Kidney (tissue), 14 donors: ENCODE data around the gene RNF38. TPM values are rescaled to one million over a fixed set of nuclear protein-coding genes. Genes with fewer than 3 reads are reported as not detected.

Experiments
- DNase-seq, 5 donors: peaks; one replicate each; pipeline ENCODE4 v3.0.0-alpha.2; 2013 to 2020
- FAIRE-seq: peaks from 2 replicates; lab custom pipeline; 2012; peaks lifted over from hg19 to GRCh38; lab: Jason Lieb, UNC
- H3K27ac ChIP-seq, 2 donors: one replicate each; pipeline ENCODE4 v1.7.0; 2013; ENCODE audit warnings: low read depth in 2 of 2, low read length in 2 of 2, inconsistent platforms in 1 of 2
- H3K27me3 ChIP-seq: one replicate; pipeline ENCODE4 v1.7.1; 2013; ENCODE audit warnings: low read length, inconsistent platforms; ENCODE audit not compliant: control insufficient read depth, insufficient read depth
- H3K36me3 ChIP-seq, 3 donors: one replicate each; pipeline versions ENCODE4 v1.7.0 to v1.7.1; 2013; ENCODE audit warnings: low read length in 3 of 3, control low read depth in 1 of 3, inconsistent platforms in 1 of 3; ENCODE audit not compliant: insufficient read depth in 3 of 3, control insufficient read depth in 2 of 3
- H3K4me1 ChIP-seq, 3 donors: one replicate each; pipeline versions ENCODE4 v1.7.0 to v1.7.1; 2013; ENCODE audit warnings: low read length in 3 of 3, inconsistent platforms in 1 of 3, low read depth in 1 of 3; ENCODE audit not compliant: control insufficient read depth in 2 of 3, insufficient read depth in 2 of 3
- H3K4me3 ChIP-seq, 3 donors: one replicate each; pipeline versions ENCODE4 v1.7.0 to v1.8.1; 2013; ENCODE audit warnings: low read length in 3 of 3, control low read depth in 1 of 3, inconsistent platforms in 1 of 3
- H3K9ac ChIP-seq, 3 donors: one replicate each; pipeline versions ENCODE4 v1.7.0 to v1.7.1; 2013; ENCODE audit warnings: low read length in 3 of 3, control low read depth in 1 of 3, inconsistent platforms in 1 of 3
- H3K9me3 ChIP-seq, 3 donors: one replicate each; pipeline versions ENCODE4 v1.7.0 to v1.7.1; 2013; ENCODE audit warnings: low read length in 3 of 3, control low read depth in 1 of 3, inconsistent platforms in 1 of 3; ENCODE audit not compliant: control insufficient read depth in 2 of 3, insufficient read depth in 1 of 3
- intact Hi-C: fragments of 100-400 bp; cut with DNase I; formaldehyde crosslinking; loops from one replicate; pipeline ENCODE4 v1.11.1; 2022
- polyA plus RNA-seq: library from polyadenylated mRNA; stranded (reverse); fragments of 350-450 nt; fragmentation: Illumina TruSeq; extraction: RNeasy Lipid Tissue Mini Kit (QIAGEN cat#74804); gene quantifications from one replicate; pipeline ENCODE4 v1.2.3, GENCODE V29; 2014; ENCODE audit warnings: low read depth, low replicate concordance; ENCODE audit not compliant: insufficient read depth
- total RNA-seq: library from RNA; stranded (reverse); fragmentation: NEBNext Ultra II Directional; extraction: Animal tissue kit (Norgen Biotek cat#: 25700); gene quantifications from one replicate; pipeline ENCODE4 v1.2.1, GENCODE V29; 2021
- TF ChIP-seq, protein P1 (sequence below): IDR thresholded peaks from 3 replicates; pipeline ENCODE4 v1.5.1; 2012; ENCODE audit warnings: mild to moderate bottlenecking, moderate library complexity, borderline replicate concordance; ENCODE audit not compliant: insufficient read depth; ENCODE audit errors: extremely low read depth
- donor health status: control.
- donor health status: control.
- donor health status: control.
- donor health status: control.
- donor health status: control.
- donor health status: DM: yes; HTN: yes; CAD: no.
- donor health status: Normal renal cell carcinoma (clear cell type).

RNF38 gene
- total and polyA plus RNA-seq, 2 donors from 2014 or later: 10.7 to 48.3 TPM

GRCh38 chr9:36293918-36294317 is 106.2 kb downstream of the RNF38 start:
- no peaks in the 10 kb centered on the region for H3K36me3 ChIP-seq
- no peak overlapping the region for H3K4me3 ChIP-seq
- no peaks in the 10 kb centered on the region for H3K27me3 ChIP-seq
- no peak for FAIRE-seq
- no peaks in the 10 kb centered on the region for H3K9me3 ChIP-seq
- TF ChIP-seq, protein P1, sequence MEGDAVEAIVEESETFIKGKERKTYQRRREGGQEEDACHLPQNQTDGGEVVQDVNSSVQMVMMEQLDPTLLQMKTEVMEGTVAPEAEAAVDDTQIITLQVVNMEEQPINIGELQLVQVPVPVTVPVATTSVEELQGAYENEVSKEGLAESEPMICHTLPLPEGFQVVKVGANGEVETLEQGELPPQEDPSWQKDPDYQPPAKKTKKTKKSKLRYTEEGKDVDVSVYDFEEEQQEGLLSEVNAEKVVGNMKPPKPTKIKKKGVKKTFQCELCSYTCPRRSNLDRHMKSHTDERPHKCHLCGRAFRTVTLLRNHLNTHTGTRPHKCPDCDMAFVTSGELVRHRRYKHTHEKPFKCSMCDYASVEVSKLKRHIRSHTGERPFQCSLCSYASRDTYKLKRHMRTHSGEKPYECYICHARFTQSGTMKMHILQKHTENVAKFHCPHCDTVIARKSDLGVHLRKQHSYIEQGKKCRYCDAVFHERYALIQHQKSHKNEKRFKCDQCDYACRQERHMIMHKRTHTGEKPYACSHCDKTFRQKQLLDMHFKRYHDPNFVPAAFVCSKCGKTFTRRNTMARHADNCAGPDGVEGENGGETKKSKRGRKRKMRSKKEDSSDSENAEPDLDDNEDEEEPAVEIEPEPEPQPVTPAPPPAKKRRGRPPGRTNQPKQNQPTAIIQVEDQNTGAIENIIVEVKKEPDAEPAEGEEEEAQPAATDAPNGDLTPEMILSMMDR: no peak
- no peak overlapping the region for H3K27ac ChIP-seq
- peaks cover 3 to 10% (median 6%) of the 10 kb centered on the region in 3 donors for H3K4me1 ChIP-seq
- H3K9ac ChIP-seq: no peak overlapping the region
- intact Hi-C loops: no loop called here
- DNase-seq: no peak

- Histone ChIP-seq H3K9me3 (no peaks in the 10 kb centered on the region), H3K36me3 (no peaks in the 10 kb centered on the region), H3K4me3 (no peak overlapping the region), H3K4me1 (peaks cover 3 to 10% (median 6%) of the 10 kb centered on the region in 3 donors), H3K27ac (no peak overlapping the region), H3K9ac (no peak overlapping the region), H3K27me3 (no peaks in the 10 kb centered on the region)
- FAIRE-seq (no peak), DNase-seq (no peak)
- TF ChIP-seq, protein P1: no peak
- intact Hi-C loops: no loop called here
These were observed 106.9 kb downstream of the RNF38 start for GRCh38 chr9:36293171-36293570.

DNA sequence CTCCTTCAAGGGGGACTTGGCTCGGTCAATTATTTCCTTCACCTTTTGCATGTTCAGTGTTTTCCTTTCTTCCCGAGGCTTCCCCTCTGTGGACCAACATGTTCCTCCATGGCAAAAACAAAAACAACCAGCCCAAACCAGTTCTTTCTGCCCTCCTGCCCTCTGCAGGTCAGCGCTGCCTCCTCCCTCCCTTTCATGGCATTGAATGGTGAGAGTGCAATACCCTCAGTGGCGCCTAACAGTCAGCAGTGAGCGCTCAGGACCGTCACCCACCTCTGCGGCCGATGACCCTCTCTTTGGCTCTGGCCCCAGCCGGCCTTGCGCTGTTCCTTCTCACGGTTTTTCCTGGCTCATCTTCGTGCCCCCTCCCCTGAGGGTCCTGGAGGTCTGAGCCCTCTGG is 107.4 kb downstream of the RNF38 start:
- no peak for FAIRE-seq
- intact Hi-C loops: no loop called here
- no peak for DNase-seq
- Histone ChIP-seq H3K36me3 (no peaks in the 10 kb centered on the region), H3K27ac (no peak overlapping the region), H3K9me3 (no peaks in the 10 kb centered on the region), H3K9ac (no peak overlapping the region), H3K4me1 (peaks cover 3 to 10% (median 6%) of the 10 kb centered on the region in 3 donors), H3K4me3 (no peak overlapping the region), H3K27me3 (no peaks in the 10 kb centered on the region)
- TF ChIP-seq, protein P1: no peak

DNA sequence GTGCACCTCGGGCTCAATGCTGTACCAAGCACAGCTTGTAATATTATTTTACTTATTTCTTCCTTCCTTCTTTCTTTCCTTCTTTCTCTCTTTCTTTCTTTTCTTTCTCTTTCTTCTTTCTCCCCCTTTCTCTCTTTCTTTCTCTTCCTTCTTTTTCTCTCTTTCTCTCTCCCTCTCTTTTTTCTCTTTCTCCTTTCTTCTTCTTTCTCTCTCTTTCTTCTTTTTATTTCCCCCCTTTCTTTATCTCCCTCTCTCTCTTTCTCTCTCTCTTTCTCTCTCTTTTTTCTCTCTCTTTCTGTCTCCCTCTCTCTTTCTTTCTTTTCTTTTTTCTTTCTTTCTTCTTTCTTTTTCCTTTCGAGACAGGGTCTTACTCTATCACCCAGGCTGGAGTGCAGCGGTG is 109.1 kb downstream of the RNF38 start:
- FAIRE-seq (no peak), DNase-seq (no peak)
- Histone ChIP-seq H3K27me3 (no peaks in the 10 kb centered on the region), H3K9me3 (no peaks in the 10 kb centered on the region), H3K4me1 (no peaks in the 10 kb centered on the region), H3K4me3 (no peak overlapping the region), H3K9ac (no peak overlapping the region), H3K36me3 (no peaks in the 10 kb centered on the region), H3K27ac (no peak overlapping the region)
- TF ChIP-seq, protein P1: no peak
- intact Hi-C loops: no loop called here
